SK-N-SH (cell line): ENCODE data around the gene ZNF791.

Experiments
- CTCF ChIP-seq: fragments of 200-600 bp; sonication (generic); IDR thresholded peaks from 2 replicates; pipeline ENCODE4 v1.6.1; 2017; ENCODE audit warnings: antibody characterized with exemption, mild to moderate bottlenecking, moderate library complexity
- EZH2phosphoT487 ChIP-seq: fragments of 200-600 bp; sonication (generic); IDR thresholded peaks from 2 replicates; pipeline ENCODE4 v1.6.1; 2017; ENCODE audit warnings: low read depth, mixed run types, mild to moderate bottlenecking, antibody characterized with exemption, moderate library complexity, borderline replicate concordance
- PBX3 ChIP-seq: IDR thresholded peaks from 2 replicates; pipeline ENCODE4; 2012
- TAF1 ChIP-seq: IDR thresholded peaks from 2 replicates; pipeline ENCODE4 v1.6.1; 2012; ENCODE audit warnings: low read depth, mild to moderate bottlenecking, low read length, moderate library complexity, borderline replicate concordance

DNA sequence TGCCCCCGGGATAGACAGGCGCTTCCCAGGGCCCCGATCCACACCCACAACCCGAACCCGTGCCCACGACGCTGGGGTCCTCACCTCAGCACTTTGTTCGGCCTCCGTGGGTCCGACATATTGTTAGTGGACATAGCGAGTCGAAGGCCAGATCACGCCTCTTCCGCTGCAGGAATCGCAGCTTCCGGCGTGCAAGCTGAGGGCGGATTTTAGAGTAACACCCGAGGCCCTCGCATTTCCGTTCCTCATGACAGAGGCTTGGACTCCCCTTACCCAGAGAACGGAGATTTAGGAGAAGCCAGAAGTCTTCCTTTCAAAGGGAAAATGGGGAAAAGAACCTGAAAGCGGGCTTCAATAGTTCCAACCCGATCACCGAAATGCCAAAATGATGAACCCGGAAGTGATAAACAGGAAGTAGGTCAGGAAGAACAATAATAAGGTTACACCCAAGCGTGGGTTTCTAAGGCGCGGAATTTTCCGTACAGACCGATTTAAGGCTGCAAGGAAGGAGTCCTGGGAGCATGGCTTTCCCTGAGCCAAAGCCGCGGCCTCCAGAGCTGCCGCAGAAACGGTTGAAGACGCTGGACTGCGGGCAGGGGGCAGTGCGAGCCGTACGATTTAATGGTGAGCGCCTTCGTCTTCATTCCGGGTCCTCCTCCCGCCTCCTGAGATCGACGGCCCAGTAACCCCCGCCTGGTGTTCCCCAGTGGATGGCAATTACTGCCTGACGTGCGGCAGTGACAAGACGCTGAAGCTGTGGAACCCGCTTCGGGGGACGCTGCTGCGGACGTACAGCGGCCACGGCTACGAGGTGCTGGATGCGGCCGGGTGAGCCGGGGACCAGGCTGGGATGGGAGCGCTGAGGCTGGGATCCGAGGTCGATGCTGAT is 58.8 kb downstream of the ZNF791 start:
- TF ChIP-seq CTCF (peak; percentile 20; the same call in 1 of the 2 replicates), TAF1 (peak; percentile 60; the same call in 1 of the 2 replicates), PBX3 (peak; percentile 11; the same call in 1 of the 2 replicates), EZH2phosphoT487 (no peak)
